Measurements from ENCODE around the gene USHBP1.

GRCh38 chr19:17281391-17282304, 17.1 kb upstream of the USHBP1 start, which contains the start of gene ANKLE1:
- TF ChIP-seq CTCF (IDR thresholded peaks at IDR 0.05; ENCODE audit: low read depth, low read length) (no peak), POLR2A (IDR thresholded peaks at IDR 0.05; ENCODE audit: extremely low read depth, insufficient read length) (peak; percentile 55)

Measured in NB4 (cell line).